ENCODE results near the gene KIF16B. TPM values are rescaled to one million over a fixed set of nuclear protein-coding genes. Genes with fewer than 3 reads are reported as not detected.

Gene KIF16B
- total and polyA plus RNA-seq, 10 of the 15 experiments (the other 5 are each of a cell fraction or from before 2014, with no cell fraction given) = 0.21 to 5.2 (median 3.0) TPM

GRCh38 chr20:16607364-16608276, 34.4 kb upstream of the KIF16B start:
- intact Hi-C loops (cut with micrococcal nuclease; ENCODE audit: unreplicated experiment) (no loop called here), in situ Hi-C loops (cut with MboI) (no loop called here)
- ChIA-PET RAD21 (ENCODE audit: unreplicated experiment) (no interaction called here), POLR2A (no interaction called here), CTCF (no interaction called here), SMC1A (ENCODE audit: uncharacterized antibody, unreplicated experiment) (no interaction called here)
- WGBS (ENCODE audit: insufficient coverage, insufficient replicate concordance, low lambda C conversion rate, missing lambda C conversion rate) = 17% methylated on average over 12 of the region's 12 CpGs
- BruUV-seq (replicated peaks) = no TSS peak
- Histone ChIP-seq H3K36me3 (ENCODE audit: control insufficient read depth in 2 of 2, insufficient read depth in 2 of 2, low read length in 1 of 2) (no peaks in the 10 kb centered on the region), H3K4me3 (no peak overlapping the region), H3K4me1 (ENCODE audit: control insufficient read depth, insufficient read depth, low read length) (no peaks in the 10 kb centered on the region), H3K27ac (ENCODE audit: control insufficient read depth, insufficient read depth) (no peak overlapping the region), H3K79me2 (ENCODE audit: control insufficient read depth, insufficient read depth, low read length) (no peaks in the 10 kb centered on the region), H3K9ac (ENCODE audit: control insufficient read depth, insufficient read depth, low read length) (no peak overlapping the region), H4K20me1 (ENCODE audit: control insufficient read depth, insufficient read depth) (no peaks in the 10 kb centered on the region), H3K4me2 (ENCODE audit: control insufficient read depth, insufficient read depth) (no peak overlapping the region), H2AFZ (ENCODE audit: control insufficient read depth, low read depth, low read length) (no peak overlapping the region), H3K9me3 (replicated peaks; ENCODE audit: control insufficient read depth, insufficient read depth, low read length) (no peaks in the 10 kb centered on the region), H3K27me3 (replicated peaks in 1 of 2; ENCODE audit: control insufficient read depth in 2 of 2, insufficient read depth in 2 of 2, low read length in 1 of 2) (no peaks in the 10 kb centered on the region)
- FAIRE-seq (no peak), ATAC-seq (no peak), DNase-seq (ENCODE audit: low read depth, low spot score) (no peak)
- TF ChIP-seq, protein P1, sequence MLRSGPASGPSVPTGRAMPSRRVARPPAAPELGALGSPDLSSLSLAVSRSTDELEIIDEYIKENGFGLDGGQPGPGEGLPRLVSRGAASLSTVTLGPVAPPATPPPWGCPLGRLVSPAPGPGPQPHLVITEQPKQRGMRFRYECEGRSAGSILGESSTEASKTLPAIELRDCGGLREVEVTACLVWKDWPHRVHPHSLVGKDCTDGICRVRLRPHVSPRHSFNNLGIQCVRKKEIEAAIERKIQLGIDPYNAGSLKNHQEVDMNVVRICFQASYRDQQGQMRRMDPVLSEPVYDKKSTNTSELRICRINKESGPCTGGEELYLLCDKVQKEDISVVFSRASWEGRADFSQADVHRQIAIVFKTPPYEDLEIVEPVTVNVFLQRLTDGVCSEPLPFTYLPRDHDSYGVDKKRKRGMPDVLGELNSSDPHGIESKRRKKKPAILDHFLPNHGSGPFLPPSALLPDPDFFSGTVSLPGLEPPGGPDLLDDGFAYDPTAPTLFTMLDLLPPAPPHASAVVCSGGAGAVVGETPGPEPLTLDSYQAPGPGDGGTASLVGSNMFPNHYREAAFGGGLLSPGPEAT (IDR thresholded peaks at IDR 0.05; ENCODE audit: low read depth) = no peak
- TF ChIP-seq SP1 (IDR thresholded peaks at IDR 0.05; ENCODE audit: low read depth, low read length) (no peak), TARDBP (IDR thresholded peaks at IDR 0.05; ENCODE audit: borderline replicate concordance) (no peak), POU2F2 (IDR thresholded peaks at IDR 0.05; ENCODE audit: borderline replicate concordance, low read depth, low read length) (no peak), PAX5 (IDR thresholded peaks at IDR 0.05; ENCODE audit: borderline replicate concordance, low read depth, low read length) (no peak), NRF1 (conservative IDR thresholded peaks at IDR 0.05; ENCODE audit: low read depth, low read length) (no peak), SREBF2 (IDR thresholded peaks at IDR 0.05; ENCODE audit: low read length) (no peak), ZNF622 (IDR thresholded peaks at IDR 0.05) (no peak), EGR1 (IDR thresholded peaks at IDR 0.05; ENCODE audit: borderline replicate concordance in 1 of 2, low read depth in 2 of 2, low read length in 2 of 2) (no peak), FOS (IDR thresholded peaks at IDR 0.05; ENCODE audit: borderline replicate concordance, extremely low read depth, insufficient read length) (no peak), USF2 (IDR thresholded peaks at IDR 0.05; ENCODE audit: borderline replicate concordance, low read depth, low read length) (no peak), RELA (IDR thresholded peaks at IDR 0.05; ENCODE audit: borderline replicate concordance, partially characterized antibody) (no peak), ESRRA (IDR thresholded peaks at IDR 0.05; ENCODE audit: low read length) (no peak)
- TF ChIP-seq, protein P2, sequence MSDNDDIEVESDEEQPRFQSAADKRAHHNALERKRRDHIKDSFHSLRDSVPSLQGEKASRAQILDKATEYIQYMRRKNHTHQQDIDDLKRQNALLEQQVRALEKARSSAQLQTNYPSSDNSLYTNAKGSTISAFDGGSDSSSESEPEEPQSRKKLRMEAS (IDR thresholded peaks at IDR 0.05; ENCODE audit: low read depth, low read length) = no peak
- TF ChIP-seq, protein P3, sequence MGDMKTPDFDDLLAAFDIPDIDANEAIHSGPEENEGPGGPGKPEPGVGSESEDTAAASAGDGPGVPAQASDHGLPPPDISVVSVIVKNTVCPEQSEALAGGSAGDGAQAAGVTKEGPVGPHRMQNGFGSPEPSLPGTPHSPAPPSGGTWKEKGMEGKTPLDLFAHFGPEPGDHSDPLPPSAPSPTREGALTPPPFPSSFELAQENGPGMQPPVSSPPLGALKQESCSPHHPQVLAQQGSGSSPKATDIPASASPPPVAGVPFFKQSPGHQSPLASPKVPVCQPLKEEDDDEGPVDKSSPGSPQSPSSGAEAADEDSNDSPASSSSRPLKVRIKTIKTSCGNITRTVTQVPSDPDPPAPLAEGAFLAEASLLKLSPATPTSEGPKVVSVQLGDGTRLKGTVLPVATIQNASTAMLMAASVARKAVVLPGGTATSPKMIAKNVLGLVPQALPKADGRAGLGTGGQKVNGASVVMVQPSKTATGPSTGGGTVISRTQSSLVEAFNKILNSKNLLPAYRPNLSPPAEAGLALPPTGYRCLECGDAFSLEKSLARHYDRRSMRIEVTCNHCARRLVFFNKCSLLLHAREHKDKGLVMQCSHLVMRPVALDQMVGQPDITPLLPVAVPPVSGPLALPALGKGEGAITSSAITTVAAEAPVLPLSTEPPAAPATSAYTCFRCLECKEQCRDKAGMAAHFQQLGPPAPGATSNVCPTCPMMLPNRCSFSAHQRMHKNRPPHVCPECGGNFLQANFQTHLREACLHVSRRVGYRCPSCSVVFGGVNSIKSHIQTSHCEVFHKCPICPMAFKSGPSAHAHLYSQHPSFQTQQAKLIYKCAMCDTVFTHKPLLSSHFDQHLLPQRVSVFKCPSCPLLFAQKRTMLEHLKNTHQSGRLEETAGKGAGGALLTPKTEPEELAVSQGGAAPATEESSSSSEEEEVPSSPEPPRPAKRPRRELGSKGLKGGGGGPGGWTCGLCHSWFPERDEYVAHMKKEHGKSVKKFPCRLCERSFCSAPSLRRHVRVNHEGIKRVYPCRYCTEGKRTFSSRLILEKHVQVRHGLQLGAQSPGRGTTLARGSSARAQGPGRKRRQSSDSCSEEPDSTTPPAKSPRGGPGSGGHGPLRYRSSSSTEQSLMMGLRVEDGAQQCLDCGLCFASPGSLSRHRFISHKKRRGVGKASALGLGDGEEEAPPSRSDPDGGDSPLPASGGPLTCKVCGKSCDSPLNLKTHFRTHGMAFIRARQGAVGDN (IDR thresholded peaks at IDR 0.05) = no peak
- TF ChIP-seq, protein P4, sequence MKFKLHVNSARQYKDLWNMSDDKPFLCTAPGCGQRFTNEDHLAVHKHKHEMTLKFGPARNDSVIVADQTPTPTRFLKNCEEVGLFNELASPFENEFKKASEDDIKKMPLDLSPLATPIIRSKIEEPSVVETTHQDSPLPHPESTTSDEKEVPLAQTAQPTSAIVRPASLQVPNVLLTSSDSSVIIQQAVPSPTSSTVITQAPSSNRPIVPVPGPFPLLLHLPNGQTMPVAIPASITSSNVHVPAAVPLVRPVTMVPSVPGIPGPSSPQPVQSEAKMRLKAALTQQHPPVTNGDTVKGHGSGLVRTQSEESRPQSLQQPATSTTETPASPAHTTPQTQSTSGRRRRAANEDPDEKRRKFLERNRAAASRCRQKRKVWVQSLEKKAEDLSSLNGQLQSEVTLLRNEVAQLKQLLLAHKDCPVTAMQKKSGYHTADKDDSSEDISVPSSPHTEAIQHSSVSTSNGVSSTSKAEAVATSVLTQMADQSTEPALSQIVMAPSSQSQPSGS (IDR thresholded peaks at IDR 0.05; ENCODE audit: low read length) = no peak

All from GM12878 (cell line).